LNCaP clone FGC (cell line): ENCODE data around the gene IGF1R.

ENCODE experiments used
- DNase-seq: peaks from one replicate; pipeline ENCODE4 v3.0.0-alpha.2; 2011; ENCODE audit warnings: low read depth
- H3K4me3 ChIP-seq: 2 replicates; pipeline ENCODE4 v1.5.1; 2011; ENCODE audit warnings: mild to moderate bottlenecking, low read depth, low read length, control low read depth
- CTCF ChIP-seq: IDR thresholded peaks from 2 replicates; pipeline ENCODE4 v1.5.1; 2012; ENCODE audit warnings: mild to moderate bottlenecking; ENCODE audit not compliant: control insufficient read depth, insufficient read depth; ENCODE audit errors: extremely low read depth

The IGF1R gene

GRCh38 chr15:98790270-98790669 lies 141.9 kb downstream of the IGF1R start:
- no peak for DNase-seq
- TF ChIP-seq CTCF: no peak
- no peak overlapping the region for H3K4me3 ChIP-seq

GRCh38 chr15:98791046-98791701 lies 142.8 kb downstream of the IGF1R start:
- no peak for DNase-seq
- no peak for TF ChIP-seq CTCF
- no peak overlapping the region for H3K4me3 ChIP-seq

- no peak for TF ChIP-seq CTCF
- no peak for DNase-seq
- no peak overlapping the region for H3K4me3 ChIP-seq
Observed at GRCh38 chr15:98792117-98792516, 143.8 kb downstream of the IGF1R start.

GRCh38 chr15:98794211-98794610 lies 145.9 kb downstream of the IGF1R start:
- DNase-seq: no peak
- no peak for TF ChIP-seq CTCF
- H3K4me3 ChIP-seq: no peak overlapping the region

- H3K4me3 ChIP-seq: no peak overlapping the region
- TF ChIP-seq CTCF: no peak
- no peak for DNase-seq
Observed at GRCh38 chr15:98794748-98795147, 146.4 kb downstream of the IGF1R start.

GRCh38 chr15:98795980-98796379 lies 147.6 kb downstream of the IGF1R start:
- DNase-seq: no peak
- no peak for TF ChIP-seq CTCF
- H3K4me3 ChIP-seq: no peak overlapping the region

- DNase-seq: no peak
- H3K4me3 ChIP-seq: peak overlapping the region; percentile 21; the same call in 1 of the 2 replicates
- peak; percentile 32; the same call in 1 of the 2 replicates for TF ChIP-seq CTCF
Observed at GRCh38 chr15:98796685-98797357, 148.5 kb downstream of the IGF1R start.
